GM12878 (cell line): Measurements from ENCODE around the gene DNAJC16. TPM values are rescaled to one million over a fixed set of nuclear protein-coding genes. Genes with fewer than 3 reads are reported as not detected.

ENCODE experiments used
- ATAC-seq: fragments of 200-7000 bp; cut with Tn5 transposase; 3 replicates; pipeline ENCODE4 v1.9.1; 2020; ENCODE audit warnings: mild to moderate bottlenecking, moderate library complexity
- BruUV-seq: library from RNA; stranded (reverse); fragments of 400-500 nt; replicated peaks from 2 replicates; lab custom pipeline; 2021; lab: Mats Ljungman, UMichigan
- CTCF ChIA-PET: fragments of 300-600 bp; sonication (Branson Sonifier 250); formaldehyde crosslinking; extraction: SDS; loops from one replicate; lab custom pipeline; 2021; ENCODE audit warnings: inconsistent platforms; lab: Yijun Ruan, JAX
- POLR2A ChIA-PET: fragments of 350-600 bp; formaldehyde crosslinking; extraction: SDS; loops from one replicate; lab custom pipeline; 2021; ENCODE audit warnings: inconsistent platforms; lab: Charles Lee
- RAD21 ChIA-PET: fragments of 300-600 bp; sonication (Branson Sonifier 250); formaldehyde crosslinking; loops from one replicate; lab custom pipeline; 2023; ENCODE audit warnings: antibody characterized with exemption; ENCODE audit not compliant: unreplicated experiment; lab: Charles Lee
- SMC1A ChIA-PET: fragments of 300-600 bp; sonication (Branson Sonifier 250); formaldehyde crosslinking; loops from one replicate; lab custom pipeline; 2023; ENCODE audit not compliant: unreplicated experiment, uncharacterized antibody; lab: Charles Lee
- DNase-seq: peaks from one replicate; pipeline ENCODE4 v3.0.0-alpha.2; 2011; ENCODE audit warnings: low read depth, low spot score
- FAIRE-seq: peaks from 3 replicates; lab custom pipeline; 2011; peaks lifted over from hg19 to GRCh38; lab: Jason Lieb, UNC
- H2AFZ ChIP-seq: 2 replicates; pipeline ENCODE4 v1.6.0; 2011; ENCODE audit warnings: low read depth, low read length, control low read depth; ENCODE audit not compliant: control insufficient read depth
- H3K27ac ChIP-seq: 2 replicates; pipeline ENCODE4 v1.5.1; 2011; ENCODE audit warnings: control low read depth; ENCODE audit not compliant: control insufficient read depth, insufficient read depth
- H3K27me3 ChIP-seq, 2 experiments: replicated peaks in 1 of 2; 2 replicates each; pipeline versions ENCODE4 v1.6.0 to v1.6.1; 2011; ENCODE audit warnings: low read length in 1 of 2; ENCODE audit not compliant: control insufficient read depth in 2 of 2, insufficient read depth in 2 of 2
- H3K36me3 ChIP-seq, 2 experiments: 2 replicates each; pipeline ENCODE4 v1.5.1; 2011; ENCODE audit warnings: low read length in 1 of 2; ENCODE audit not compliant: control insufficient read depth in 2 of 2, insufficient read depth in 2 of 2
- H3K4me1 ChIP-seq: 2 replicates; pipeline ENCODE4 v1.6.1; 2011; ENCODE audit warnings: mild to moderate bottlenecking, low read length, moderate library complexity, mixed read lengths; ENCODE audit not compliant: control insufficient read depth, insufficient read depth
- H3K4me2 ChIP-seq: 2 replicates; pipeline ENCODE4 v1.6.0; 2011; ENCODE audit warnings: control low read depth; ENCODE audit not compliant: control insufficient read depth, insufficient read depth
- H3K4me3 ChIP-seq: fragments of 200-600 bp; sonication (generic); 2 replicates; pipeline ENCODE4 v1.5.1; 2016
- H3K79me2 ChIP-seq: 2 replicates; pipeline ENCODE4 v1.6.0; 2011; ENCODE audit warnings: low read length; ENCODE audit not compliant: control insufficient read depth, insufficient read depth
- H3K9ac ChIP-seq: 2 replicates; pipeline ENCODE4 v1.8.0; 2011; ENCODE audit warnings: low read length, control low read depth, mixed read lengths; ENCODE audit not compliant: control insufficient read depth, insufficient read depth
- H3K9me3 ChIP-seq: replicated peaks from 3 replicates; pipeline ENCODE4 v1.5.1; 2011; ENCODE audit warnings: mild to moderate bottlenecking, low read length; ENCODE audit not compliant: control insufficient read depth, insufficient read depth
- H4K20me1 ChIP-seq: 2 replicates; pipeline ENCODE4 v1.6.0; 2011; ENCODE audit not compliant: control insufficient read depth, insufficient read depth
- BCL3 ChIP-seq: IDR thresholded peaks from 2 replicates; pipeline ENCODE4 v1.6.1; 2011; ENCODE audit warnings: borderline replicate concordance, low read depth, mild to moderate bottlenecking, moderate library complexity, low read length; ENCODE audit not compliant: insufficient read depth, poor library complexity, severe bottlenecking
- DPF2 ChIP-seq: fragments of 450-650 bp; IDR thresholded peaks from 2 replicates; pipeline ENCODE4 v1.6.1; 2017; ENCODE audit warnings: mild to moderate bottlenecking
- IKZF2 ChIP-seq, 2 experiments: fragments of 450-650 bp; IDR thresholded peaks; 2 replicates each; pipeline ENCODE4 v1.6.1; 2017; ENCODE audit warnings: mild to moderate bottlenecking in 2 of 2, moderate library complexity in 2 of 2
- JUNB ChIP-seq: IDR thresholded peaks from 2 replicates; pipeline ENCODE4 v1.6.1; 2016; ENCODE audit warnings: antibody characterized with exemption, mild to moderate bottlenecking
- MEF2A ChIP-seq: IDR thresholded peaks from 2 replicates; pipeline ENCODE4 v1.6.1; 2011; ENCODE audit warnings: low read depth, mild to moderate bottlenecking, low read length, moderate library complexity; ENCODE audit not compliant: insufficient read depth
- MTA2 ChIP-seq: fragments of 450-650 bp; IDR thresholded peaks from 2 replicates; pipeline ENCODE4 v1.6.1; 2016; ENCODE audit warnings: low read depth, mild to moderate bottlenecking, moderate library complexity
- NFYB ChIP-seq: IDR thresholded peaks from 2 replicates; pipeline ENCODE4 v1.6.1; 2011; ENCODE audit warnings: low read depth, mild to moderate bottlenecking, low read length, improper control_type of control experiment, moderate library complexity; ENCODE audit not compliant: insufficient read depth
- RUNX3 ChIP-seq: IDR thresholded peaks from 2 replicates; pipeline ENCODE4 v1.6.1; 2012; ENCODE audit warnings: low read length, inconsistent platforms
- TCF7 ChIP-seq: IDR thresholded peaks from 2 replicates; pipeline ENCODE4 v1.6.1; 2014; ENCODE audit warnings: antibody characterized with exemption, borderline replicate concordance
- ZNF217 ChIP-seq: fragments of 450-650 bp; IDR thresholded peaks from 2 replicates; pipeline ENCODE4 v1.6.1; 2017; ENCODE audit warnings: antibody characterized with exemption, mild to moderate bottlenecking
- WGBS: methylation state at CpG from one replicate; pipeline ENCODE4 v1.1.6; 2016; ENCODE audit warnings: low lambda C conversion rate; ENCODE audit not compliant: insufficient replicate concordance, insufficient coverage; ENCODE audit errors: missing lambda C conversion rate; 5-methylcytosine and 5-hydroxymethylcytosine counted together
- in situ Hi-C: fragments of 300-500 bp; cut with MboI; formaldehyde crosslinking; loops from 9 replicates; pipeline ENCODE4 v1.14.3; 2018; ENCODE audit warnings: mixed read lengths
- intact Hi-C: fragments of 100-400 bp; cut with micrococcal nuclease; formaldehyde crosslinking; loops from one replicate; pipeline ENCODE4 v1.14.2; 2022; ENCODE audit not compliant: unreplicated experiment
- polyA plus RNA-seq, 11 experiments: library from polyadenylated mRNA; depleted of rRNA in 4 of 11; unstranded in 6 of 11; stranded (reverse) in 5 of 11; fragments of >200 nt; fragmentation: Nextera tagmentation in 4 of 11; fragmentation: Illumina TruSeq in 1 of 11; extraction: Ambion mirVana in 4 of 11; extraction: Trizol in 1 of 11; gene quantifications; 1 replicate in 1 of 11; 2 replicates in 10 of 11; pipeline versions ENCODE4 v1.2.1 to v1.2.3, GENCODE V29; 2011 to 2016; ENCODE audit warnings: inconsistent platforms in 2 of 11, missing spikeins in 2 of 11, low read depth in 1 of 11
- total RNA-seq, 4 experiments: library from RNA; depleted of rRNA in 3 of 4; stranded (reverse); fragments of >200 nt in 3 of 4; fragmentation: Illumina TruSeq in 1 of 4; extraction: Trizol in 1 of 4; gene quantifications; 2 replicates each; pipeline versions ENCODE4 v1.2.1 to v1.2.3, GENCODE V29; 2013 to 2021

DNAJC16 gene
- total and polyA plus RNA-seq, 10 of the 15 experiments (the other 5 are each of a cell fraction or from before 2014, with no cell fraction given): 2.4 to 12.7 (median 7.8) TPM

DNA sequence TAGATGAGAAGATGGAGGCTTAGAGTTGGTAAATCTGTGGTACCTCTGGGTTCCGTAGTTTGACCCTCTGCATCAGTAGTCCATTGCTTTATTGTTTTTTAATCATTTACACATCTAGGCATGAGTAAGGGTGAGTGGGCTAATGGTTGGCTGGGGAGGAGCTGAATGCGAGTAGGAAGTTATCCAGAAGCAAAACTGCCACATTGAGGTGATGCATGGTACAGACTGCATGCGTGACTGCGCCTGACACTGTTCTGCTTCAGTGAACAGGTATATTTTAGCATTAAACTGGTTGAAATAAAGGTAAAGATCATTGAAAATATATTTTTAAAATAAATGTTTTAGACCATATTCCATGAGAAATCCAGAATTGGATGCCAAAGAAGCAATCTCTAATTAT lies 4.4 kb downstream of the DNAJC16 start (continued):
- no peak for TF ChIP-seq NFYB
- no peak for TF ChIP-seq ZNF217
- no peak for TF ChIP-seq BCL3

DNA sequence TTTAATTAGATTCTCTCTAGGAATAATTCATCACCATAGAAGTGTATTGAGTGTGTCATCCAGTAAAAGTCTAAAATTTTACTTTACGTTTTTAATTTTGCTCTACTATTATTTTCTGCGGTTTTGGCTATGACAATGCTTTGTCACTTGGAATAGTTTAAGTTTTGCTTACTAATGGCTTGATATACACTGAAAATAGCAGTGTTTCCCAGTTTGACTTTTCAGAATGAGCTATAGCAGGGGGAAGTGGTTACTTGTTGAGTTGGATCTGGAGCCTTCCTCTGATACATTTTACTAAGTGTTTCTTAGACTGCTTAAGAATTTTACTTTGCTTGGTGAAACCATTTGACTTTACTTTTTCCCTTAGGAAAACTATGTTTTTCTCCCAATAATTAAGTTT lies 5.0 kb downstream of the DNAJC16 start:
- TF ChIP-seq TCF7 (no peak), RUNX3 (peak; percentile 51), JUNB (peak; percentile 34; the same call in 1 of the 2 replicates), DPF2 (no peak), IKZF2 (IDR thresholded peaks at IDR 0.05) (peak in 1 of 2 experiments; percentile 38; a peak in 2 of 4 replicates), MEF2A (0 out of 2 replicates have a peak, but pooled peaks have one; percentile 46), MTA2 (0 out of 2 replicates have a peak, but pooled peaks have one; percentile 31)
- SMC1A ChIA-PET: interaction anchor here (0.6 to 2.4 kb wide), 3 partner anchors 28 to 49 kb away, joined by 3 to 5 read pairs (median 3); no protein-coding TSS in a partner anchor
- peak overlapping the region; percentile 13; the same call in 1 of the 2 replicates for H3K4me2 ChIP-seq
- CTCF ChIA-PET: no interaction called here
- no peaks in the 10 kb centered on the region for H3K27me3 ChIP-seq
- H3K27ac ChIP-seq: peak overlapping the region; percentile 11; the same call in 1 of the 2 replicates
- FAIRE-seq (no peak), ATAC-seq (peak; percentile 31; the same call in 2 of the 3 replicates), DNase-seq (no peak)
- POLR2A ChIA-PET: interaction anchor here (0.6 kb wide), 1 partner anchor 60 kb away, joined by 4 read pairs; no protein-coding TSS in a partner anchor
- RAD21 ChIA-PET: no interaction called here
- peaks cover 8% of the 10 kb centered on the region for H3K79me2 ChIP-seq
- intact Hi-C loops: no loop called here
- H3K4me3 ChIP-seq: no peak overlapping the region
- BruUV-seq: no TSS peak
- no peak overlapping the region for H3K9ac ChIP-seq
- 37% methylated on average over 2 of the region's 2 CpGs for WGBS
- in situ Hi-C loops: no loop called here
- H4K20me1 ChIP-seq: no peaks in the 10 kb centered on the region
- H3K9me3 ChIP-seq: no peaks in the 10 kb centered on the region
- no peak overlapping the region for H2AFZ ChIP-seq
- H3K36me3 ChIP-seq: peaks cover 0 to 3% of the 10 kb centered on the region in 2 experiments; a peak in 1 of 4 replicates
- H3K4me1 ChIP-seq: peaks cover 4% of the 10 kb centered on the region; the same call in 1 of the 2 replicates
